ENCODE results near the gene NOB1.

NOB1 gene

GRCh38 chr16:69748694-69749345 lies 5.9 kb downstream of the NOB1 start:
- TF ChIP-seq EZH2 (IDR thresholded peaks at IDR 0.05; ENCODE audit: borderline replicate concordance, low read depth, low read length, severe bottlenecking) (no peak), CTCF (IDR thresholded peaks at IDR 0.05; ENCODE audit: borderline replicate concordance, extremely low read depth, low read length, poor library complexity, severe bottlenecking) (no peak)
- Histone ChIP-seq H4K20me1 (ENCODE audit: insufficient read depth, low read length) (peaks cover 11% of the 10 kb centered on the region; the same call in 1 of the 2 replicates), H3K36me3 (ENCODE audit: insufficient read depth, low read length) (peaks cover 85% of the 10 kb centered on the region), H2AFZ (ENCODE audit: low read depth, low read length) (no peak overlapping the region), H3K4me1 (ENCODE audit: insufficient read depth, low read length) (peaks cover 18% of the 10 kb centered on the region), H3K9me3 (ENCODE audit: insufficient read depth, low read length, severe bottlenecking) (no peaks in the 10 kb centered on the region), H3K4me2 (ENCODE audit: insufficient read depth, low read length) (no peak overlapping the region), H3K9ac (ENCODE audit: low read depth, low read length) (no peak overlapping the region), H3K4me3 (ENCODE audit: low read depth in 1 of 2, low read length in 2 of 2) (no peak overlapping the region), H3K27me3 (ENCODE audit: insufficient read depth, low read length, poor library complexity) (no peaks in the 10 kb centered on the region), H3K27ac (ENCODE audit: low read length) (no peak overlapping the region), H3K79me2 (ENCODE audit: insufficient read depth, low read length) (peaks cover 43% of the 10 kb centered on the region)
- ATAC-seq (ENCODE audit: insufficient read depth, low read depth) = no peak
- no peak for DNase-seq

- Histone ChIP-seq H3K9ac (ENCODE audit: low read depth, low read length) (no peak overlapping the region), H3K4me1 (ENCODE audit: insufficient read depth, low read length) (peaks cover 1% of the 10 kb centered on the region; the same call in 1 of the 2 replicates), H3K27me3 (ENCODE audit: insufficient read depth, low read length, poor library complexity) (no peaks in the 10 kb centered on the region), H4K20me1 (ENCODE audit: insufficient read depth, low read length) (peaks cover 12% of the 10 kb centered on the region; the same call in 1 of the 2 replicates), H3K4me2 (ENCODE audit: insufficient read depth, low read length) (no peak overlapping the region), H3K79me2 (ENCODE audit: insufficient read depth, low read length) (peaks cover 26% of the 10 kb centered on the region), H3K36me3 (ENCODE audit: insufficient read depth, low read length) (peaks cover 97% of the 10 kb centered on the region), H2AFZ (ENCODE audit: low read depth, low read length) (no peak overlapping the region), H3K27ac (ENCODE audit: low read length) (no peak overlapping the region), H3K9me3 (ENCODE audit: insufficient read depth, low read length, severe bottlenecking) (no peaks in the 10 kb centered on the region), H3K4me3 (ENCODE audit: low read depth in 1 of 2, low read length in 2 of 2) (no peak overlapping the region)
- TF ChIP-seq CTCF (IDR thresholded peaks at IDR 0.05; ENCODE audit: borderline replicate concordance, extremely low read depth, low read length, poor library complexity, severe bottlenecking) = no peak
- TF ChIP-seq EZH2 (IDR thresholded peaks at IDR 0.05; ENCODE audit: borderline replicate concordance, low read depth, low read length, severe bottlenecking) = no peak
- DNase-seq = no peak
- no peak for ATAC-seq (ENCODE audit: insufficient read depth, low read depth)
Observed at GRCh38 chr16:69747115-69747514, 7.6 kb downstream of the NOB1 start.

DNA sequence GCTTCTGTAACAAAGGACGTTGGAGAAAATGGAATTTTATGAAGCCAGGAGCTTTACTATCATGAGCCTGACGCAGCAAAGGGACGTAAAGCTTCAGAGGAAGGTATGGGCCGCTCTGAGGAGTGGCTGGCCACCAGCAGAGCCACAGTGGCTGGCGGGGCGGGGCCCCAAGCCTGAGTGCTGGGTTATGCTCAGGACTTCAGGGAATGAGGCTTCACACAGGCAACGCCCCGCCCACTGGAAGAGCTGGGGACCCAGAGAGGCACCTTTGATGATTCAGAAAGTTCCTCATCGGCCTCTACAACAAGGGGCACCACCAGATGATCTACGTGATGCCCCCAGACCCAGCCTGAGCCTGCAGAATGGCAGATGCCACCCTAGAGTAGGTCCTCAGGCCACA lies 8.8 kb downstream of the NOB1 start:
- no peak for TF ChIP-seq EZH2 (IDR thresholded peaks at IDR 0.05; ENCODE audit: borderline replicate concordance, low read depth, low read length, severe bottlenecking)
- TF ChIP-seq CTCF (IDR thresholded peaks at IDR 0.05; ENCODE audit: borderline replicate concordance, extremely low read depth, low read length, poor library complexity, severe bottlenecking) = no peak
- H3K27ac ChIP-seq (ENCODE audit: low read length) = no peak overlapping the region
- H3K4me3 ChIP-seq (ENCODE audit: low read depth in 1 of 2, low read length in 2 of 2) = no peak overlapping the region
- ATAC-seq (ENCODE audit: insufficient read depth, low read depth) = no peak
- no peak overlapping the region for H2AFZ ChIP-seq (ENCODE audit: low read depth, low read length)
- H3K27me3 ChIP-seq (ENCODE audit: insufficient read depth, low read length, poor library complexity) = no peaks in the 10 kb centered on the region
- H3K79me2 ChIP-seq (ENCODE audit: insufficient read depth, low read length) = peaks cover 16% of the 10 kb centered on the region; the same call in 1 of the 2 replicates
- no peak for DNase-seq
- H3K36me3 ChIP-seq (ENCODE audit: insufficient read depth, low read length) = peaks cover 97% of the 10 kb centered on the region
- no peaks in the 10 kb centered on the region for H3K4me1 ChIP-seq (ENCODE audit: insufficient read depth, low read length)
- H3K4me2 ChIP-seq (ENCODE audit: insufficient read depth, low read length) = no peak overlapping the region
- H3K9ac ChIP-seq (ENCODE audit: low read depth, low read length) = no peak overlapping the region
- H4K20me1 ChIP-seq (ENCODE audit: insufficient read depth, low read length) = peaks cover 10% of the 10 kb centered on the region; the same call in 1 of the 2 replicates
- no peaks in the 10 kb centered on the region for H3K9me3 ChIP-seq (ENCODE audit: insufficient read depth, low read length, severe bottlenecking)
